ENCODE data around the gene LOXL4.
"Not testable (repeated sequence)": the region's sequence is repeated elsewhere in the genome, so short reads cannot be mapped to it uniquely, and the experiment has no call there.

Gene LOXL4

DNA sequence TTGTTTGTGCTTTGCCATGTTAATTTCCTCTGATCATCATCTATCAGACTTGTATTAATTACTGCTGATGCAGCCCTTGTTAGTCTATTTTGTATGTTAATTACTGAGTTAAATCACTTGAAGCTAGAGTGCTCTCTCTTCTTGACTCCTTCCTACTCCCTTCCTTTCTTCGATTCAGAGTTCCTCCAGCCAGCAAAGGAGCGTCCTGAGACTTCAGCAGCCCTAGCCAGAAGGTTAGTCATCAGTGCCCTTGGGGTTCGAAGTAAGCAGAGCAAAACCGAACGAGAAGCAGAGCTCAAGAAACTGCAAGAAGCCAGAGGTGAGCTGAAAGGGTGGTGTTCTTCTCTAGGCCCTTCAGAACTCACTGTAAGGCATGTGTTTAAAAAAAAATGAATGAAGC lies 32.1 kb downstream of the LOXL4 start:
- Histone ChIP-seq H3K9me3 (no peaks in the 10 kb centered on the region), H3K27me3 (ENCODE audit: low read depth) (no peaks in the 10 kb centered on the region), H3K4me3 (no peak overlapping the region), H3K36me3 (replicated peaks) (peaks cover 17% of the 10 kb centered on the region), H3K4me1 (no peaks in the 10 kb centered on the region)
- in situ Hi-C loops (cut with MboI; ENCODE audit: low sequenced_read_pairs) = no loop called here
- no peak for DNase-seq (ENCODE audit: low spot score in 2 of 2)

DNA sequence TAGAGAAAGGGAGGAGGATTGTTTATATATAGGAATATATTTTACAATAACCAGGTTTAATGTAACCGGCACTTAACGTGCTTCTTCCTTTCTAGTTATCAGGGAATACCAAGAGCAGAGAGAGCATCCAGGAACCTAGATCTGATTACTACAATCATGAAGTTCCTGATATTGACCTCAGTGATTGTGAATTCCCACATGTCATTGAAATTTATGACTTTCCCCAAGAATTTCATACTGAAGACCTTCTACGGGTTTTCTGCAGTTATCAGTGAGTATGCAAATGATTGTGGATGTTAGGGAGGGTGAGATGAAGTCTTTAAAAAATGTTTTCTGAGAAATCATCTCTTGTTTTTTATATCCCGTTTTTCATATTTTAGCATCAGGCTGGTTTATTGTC lies 36.6 kb downstream of the LOXL4 start:
- Histone ChIP-seq H3K9me3 (no peaks in the 10 kb centered on the region), H3K27me3 (ENCODE audit: low read depth) (no peaks in the 10 kb centered on the region), H3K36me3 (replicated peaks) (peaks cover 4% of the 10 kb centered on the region), H3K4me1 (no peaks in the 10 kb centered on the region), H3K4me3 (no peak overlapping the region)
- in situ Hi-C loops (cut with MboI; ENCODE audit: low sequenced_read_pairs) = no loop called here
- no peak for DNase-seq (ENCODE audit: low spot score in 2 of 2)

DNA sequence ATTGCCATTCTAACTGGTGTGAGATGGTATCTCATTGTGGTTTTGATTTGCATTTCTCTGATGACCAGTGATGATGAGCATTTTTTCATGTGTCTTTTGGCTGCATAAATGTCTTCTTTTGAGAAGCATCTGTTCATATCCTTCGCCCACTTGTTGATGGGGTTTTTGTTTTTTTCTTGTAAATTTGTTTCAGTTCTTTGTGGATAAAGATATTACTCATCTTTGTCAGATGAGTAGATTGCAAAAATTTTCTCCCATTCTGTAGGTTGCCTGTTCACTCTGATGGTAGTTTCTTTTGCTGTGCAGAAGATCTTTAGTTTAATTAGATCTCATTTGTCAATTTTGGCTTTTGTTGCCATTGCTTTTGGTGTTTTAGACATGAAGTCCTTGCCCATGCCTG lies 39.7 kb downstream of the LOXL4 start:
- H3K27me3 ChIP-seq (ENCODE audit: low read depth); in situ Hi-C loops (cut with MboI; ENCODE audit: low sequenced_read_pairs); H3K9me3 ChIP-seq; H3K4me3 ChIP-seq; H3K4me1 ChIP-seq; DNase-seq (ENCODE audit: low spot score in 2 of 2); H3K36me3 ChIP-seq (replicated peaks): not testable (repeated sequence)

DNA sequence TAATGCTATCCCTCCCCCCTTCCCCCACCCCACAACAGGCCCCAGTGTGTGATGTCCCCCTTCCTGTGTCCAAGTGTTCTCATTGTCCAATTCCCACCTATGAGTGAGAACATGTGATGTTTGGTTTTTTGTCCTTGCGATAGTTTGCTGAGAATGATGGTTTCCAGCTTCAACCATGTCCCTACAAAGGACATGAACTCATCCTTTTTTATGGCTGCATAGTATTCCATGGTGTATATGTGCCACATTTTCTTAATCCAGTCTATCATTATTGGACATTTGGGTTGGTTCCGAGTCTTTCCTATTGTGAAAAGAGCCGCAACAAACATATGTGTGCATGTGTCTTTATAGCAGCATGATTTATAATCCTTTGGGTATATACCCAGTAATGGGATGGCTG lies 40.3 kb downstream of the LOXL4 start:
- H3K4me1 ChIP-seq; in situ Hi-C loops (cut with MboI; ENCODE audit: low sequenced_read_pairs); DNase-seq (ENCODE audit: low spot score in 2 of 2); H3K9me3 ChIP-seq; H3K27me3 ChIP-seq (ENCODE audit: low read depth); H3K4me3 ChIP-seq; H3K36me3 ChIP-seq (replicated peaks): not testable (repeated sequence)

DNA sequence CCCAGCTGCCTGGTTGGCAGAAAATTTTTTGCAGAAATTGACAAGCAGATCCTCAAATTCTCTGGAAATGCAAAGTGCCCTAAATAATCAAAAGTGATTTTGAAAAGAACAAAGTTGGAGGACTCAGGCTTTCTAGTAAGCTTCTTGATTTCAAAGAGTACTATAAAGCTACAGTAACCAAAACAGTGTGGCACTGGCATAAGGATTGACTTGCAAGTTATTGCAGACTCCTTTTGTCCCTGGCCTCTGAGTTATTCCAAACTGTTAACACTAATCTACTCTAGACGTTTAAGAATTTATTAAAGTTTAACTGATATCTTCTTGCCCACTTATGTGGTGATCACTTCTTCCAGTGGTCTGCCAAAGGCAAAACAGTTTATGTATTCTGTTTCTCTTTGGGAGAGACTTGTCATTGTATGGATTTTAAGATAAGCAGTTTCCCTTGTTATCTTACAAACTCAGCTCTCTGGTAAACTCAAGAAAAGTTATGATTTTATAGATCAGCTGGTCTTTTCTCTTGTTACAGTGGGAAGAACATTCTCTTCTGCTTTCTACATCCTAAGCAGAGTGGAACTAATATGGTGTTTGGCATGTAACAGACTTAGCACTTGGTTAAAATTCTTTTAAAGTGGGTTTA lies 41.4 kb downstream of the LOXL4 start:
- Histone ChIP-seq H3K9me3 (no peaks in the 10 kb centered on the region), H3K4me1 (no peaks in the 10 kb centered on the region), H3K27me3 (ENCODE audit: low read depth) (no peaks in the 10 kb centered on the region), H3K4me3 (no peak overlapping the region), H3K36me3 (replicated peaks) (no peaks in the 10 kb centered on the region)
- DNase-seq (ENCODE audit: low spot score in 2 of 2) = no peak
- in situ Hi-C loops (cut with MboI; ENCODE audit: low sequenced_read_pairs) = no loop called here

DNA sequence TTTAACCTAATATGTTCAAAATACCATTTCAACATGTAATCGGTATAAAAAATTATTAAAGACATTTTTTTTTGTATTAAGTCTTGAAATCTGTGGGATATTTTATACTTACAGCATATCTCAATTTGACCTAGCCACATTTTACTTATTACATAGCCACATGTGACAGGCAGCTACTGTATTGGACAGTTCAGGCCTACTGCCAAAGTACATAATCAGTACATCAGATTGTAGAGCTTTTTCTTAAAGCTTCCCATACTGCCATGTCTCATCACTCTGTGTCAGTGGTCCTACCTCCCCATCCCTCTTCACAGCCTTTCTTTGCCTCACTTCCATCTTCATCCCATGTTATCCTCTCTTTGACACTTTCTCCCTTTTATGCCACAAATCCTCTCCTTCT lies 43.0 kb downstream of the LOXL4 start:
- in situ Hi-C loops (cut with MboI; ENCODE audit: low sequenced_read_pairs) = no loop called here
- no peaks in the 10 kb centered on the region for H3K27me3 ChIP-seq (ENCODE audit: low read depth)
- no peak overlapping the region for H3K4me3 ChIP-seq
- DNase-seq (ENCODE audit: low spot score in 2 of 2) = no peak
- H3K9me3 ChIP-seq = no peaks in the 10 kb centered on the region
- no peaks in the 10 kb centered on the region for H3K36me3 ChIP-seq (replicated peaks)
- H3K4me1 ChIP-seq = no peaks in the 10 kb centered on the region

DNA sequence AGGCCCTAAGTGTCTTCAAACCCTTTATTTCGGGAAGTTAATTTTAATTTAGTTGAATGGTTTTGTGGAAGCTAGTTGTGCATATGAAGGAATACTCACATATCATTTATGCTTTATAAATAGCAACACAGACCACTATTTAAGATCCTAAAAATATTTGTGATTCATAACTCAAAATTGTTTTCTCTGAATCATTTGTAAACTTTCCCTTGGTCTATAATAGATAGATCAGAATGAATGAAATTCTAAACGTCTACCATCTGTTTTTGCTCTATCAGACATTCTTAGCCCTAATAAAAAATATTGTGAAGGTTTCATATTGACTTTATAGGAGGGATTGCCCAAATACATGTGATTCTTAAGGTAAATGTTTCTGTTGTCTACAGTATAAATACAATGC lies 43.5 kb downstream of the LOXL4 start:
- Histone ChIP-seq H3K9me3 (no peaks in the 10 kb centered on the region), H3K27me3 (ENCODE audit: low read depth) (no peaks in the 10 kb centered on the region), H3K4me1 (no peaks in the 10 kb centered on the region), H3K36me3 (replicated peaks) (no peaks in the 10 kb centered on the region), H3K4me3 (no peak overlapping the region)
- in situ Hi-C loops (cut with MboI; ENCODE audit: low sequenced_read_pairs) = no loop called here
- DNase-seq (ENCODE audit: low spot score in 2 of 2) = no peak

DNA sequence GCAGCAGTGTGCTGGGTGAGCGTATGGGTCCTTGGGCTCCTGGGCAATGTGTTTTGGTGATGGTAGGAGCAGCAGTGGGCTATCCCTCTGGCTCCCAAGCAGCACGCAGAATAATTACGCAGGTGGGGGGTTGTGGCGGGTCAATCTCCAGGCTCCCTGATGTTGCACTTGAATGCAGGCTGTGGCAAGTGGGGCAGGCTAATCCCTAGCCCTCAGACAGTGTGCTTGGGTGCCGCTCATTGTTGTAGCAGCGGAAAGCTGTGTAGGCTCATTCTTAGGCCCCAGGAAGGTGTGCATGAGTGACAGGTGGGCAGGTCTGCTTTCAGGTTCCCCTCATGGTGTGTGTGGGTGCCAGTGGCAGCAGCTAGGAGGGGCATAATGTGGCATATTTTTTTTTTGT lies 44.1 kb downstream of the LOXL4 start:
- no peaks in the 10 kb centered on the region for H3K9me3 ChIP-seq
- H3K4me3 ChIP-seq = no peak overlapping the region
- DNase-seq (ENCODE audit: low spot score in 2 of 2) = no peak
- in situ Hi-C loops (cut with MboI; ENCODE audit: low sequenced_read_pairs) = no loop called here
- no peaks in the 10 kb centered on the region for H3K4me1 ChIP-seq
- H3K36me3 ChIP-seq (replicated peaks) = no peaks in the 10 kb centered on the region
- H3K27me3 ChIP-seq (ENCODE audit: low read depth) = no peaks in the 10 kb centered on the region

DNA sequence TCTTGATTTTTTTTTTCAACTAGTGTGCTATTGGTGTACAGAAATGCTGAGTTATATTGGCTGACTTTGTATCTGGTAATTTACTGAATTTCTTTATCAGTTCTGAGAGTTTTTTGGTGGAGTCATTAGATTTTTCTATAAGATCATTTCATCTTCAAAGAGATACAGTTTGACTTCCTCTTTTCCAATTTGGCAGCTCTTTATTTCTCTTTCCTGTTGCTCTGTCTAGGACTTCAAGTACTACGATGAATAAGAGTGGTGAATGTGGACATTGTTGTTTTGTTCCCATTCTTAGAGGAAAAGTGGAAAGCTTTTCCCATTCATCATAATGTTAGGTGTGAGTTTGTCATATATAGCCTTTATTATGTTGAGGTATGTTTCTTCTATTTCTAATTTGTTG lies 50.2 kb downstream of the LOXL4 start:
- no peaks in the 10 kb centered on the region for H3K36me3 ChIP-seq (replicated peaks)
- in situ Hi-C loops (cut with MboI; ENCODE audit: low sequenced_read_pairs) = no loop called here
- no peak for DNase-seq (ENCODE audit: low spot score in 2 of 2)

DNA sequence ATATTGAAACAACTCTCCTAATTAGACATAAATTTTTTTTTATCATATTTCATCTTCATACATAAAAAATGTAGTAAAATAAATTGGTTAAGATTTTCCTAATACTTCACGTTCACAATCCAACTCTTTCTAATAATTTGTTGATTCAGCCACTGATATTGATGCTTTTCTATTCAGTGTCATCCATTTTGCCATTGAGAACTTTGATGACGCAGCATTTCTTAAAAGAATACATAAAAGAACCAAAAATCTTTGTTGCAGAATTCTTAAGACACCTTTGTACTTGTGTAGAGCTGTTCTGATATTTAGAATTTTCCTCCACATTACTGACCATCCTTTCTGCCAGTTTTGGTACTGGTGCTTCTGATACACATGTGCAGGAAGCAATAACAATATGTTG lies 52.6 kb downstream of the LOXL4 start:
- in situ Hi-C loops (cut with MboI; ENCODE audit: low sequenced_read_pairs) = no loop called here
- DNase-seq (ENCODE audit: low spot score in 2 of 2) = no peak
- Histone ChIP-seq H3K27me3 (ENCODE audit: low read depth) (no peaks in the 10 kb centered on the region), H3K4me3 (no peak overlapping the region), H3K4me1 (no peaks in the 10 kb centered on the region; the same call in 1 of the 2 replicates), H3K36me3 (replicated peaks) (no peaks in the 10 kb centered on the region), H3K9me3 (no peaks in the 10 kb centered on the region)

More for the DNA sequence above, 50.2 kb downstream of the LOXL4 start:
- no peaks in the 10 kb centered on the region for H3K9me3 ChIP-seq
- no peaks in the 10 kb centered on the region; the same call in 1 of the 2 replicates for H3K4me1 ChIP-seq
- H3K4me3 ChIP-seq = no peak overlapping the region
- no peaks in the 10 kb centered on the region for H3K27me3 ChIP-seq (ENCODE audit: low read depth)

DNA sequence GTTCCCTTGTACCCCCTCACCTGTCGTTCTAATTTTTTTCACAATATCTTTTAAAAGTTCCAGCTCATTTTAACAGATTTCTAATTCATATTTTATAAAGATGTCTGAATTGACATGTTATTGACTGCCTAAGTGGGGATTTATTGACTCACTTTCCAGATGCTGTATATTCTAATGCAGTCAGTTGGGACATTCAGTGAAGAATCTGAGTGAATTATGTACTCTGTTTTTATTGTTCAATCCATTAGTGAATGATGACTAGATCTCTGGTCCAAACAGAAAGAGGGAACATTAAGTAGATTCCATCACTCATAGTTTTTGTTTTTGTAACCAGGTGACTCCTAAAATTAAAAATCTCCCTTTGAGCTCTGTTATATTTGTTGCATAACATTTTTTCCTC lies 54.3 kb downstream of the LOXL4 start:
- Histone ChIP-seq H3K4me1 (no peaks in the 10 kb centered on the region; the same call in 1 of the 2 replicates), H3K36me3 (replicated peaks) (no peaks in the 10 kb centered on the region), H3K27me3 (ENCODE audit: low read depth) (no peaks in the 10 kb centered on the region), H3K9me3 (no peaks in the 10 kb centered on the region), H3K4me3 (no peak overlapping the region)
- DNase-seq (ENCODE audit: low spot score in 2 of 2) = no peak
- in situ Hi-C loops (cut with MboI; ENCODE audit: low sequenced_read_pairs) = no loop called here

DNA sequence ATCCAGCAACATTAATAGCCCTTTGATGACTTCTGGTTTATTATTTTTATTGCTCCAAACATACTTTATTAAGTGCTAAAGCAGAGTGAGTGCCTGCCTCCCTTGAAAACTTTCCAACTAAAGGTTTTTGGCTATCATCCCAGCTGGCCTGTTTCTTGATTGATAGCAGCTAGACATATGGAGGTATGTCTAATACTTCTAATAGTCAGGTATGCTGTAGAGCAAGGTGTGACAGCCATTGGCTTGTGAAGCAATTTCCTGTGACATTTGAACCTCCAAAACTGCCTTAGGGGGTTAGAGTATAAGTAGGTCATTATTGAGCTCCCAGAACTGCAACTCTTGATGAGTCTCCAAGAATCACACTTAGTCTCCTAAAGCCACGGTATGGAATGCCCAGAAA lies 55.8 kb downstream of the LOXL4 start:
- no peaks in the 10 kb centered on the region; the same call in 1 of the 2 replicates for H3K4me1 ChIP-seq
- H3K27me3 ChIP-seq (ENCODE audit: low read depth) = no peaks in the 10 kb centered on the region
- DNase-seq (ENCODE audit: low spot score in 2 of 2) = no peak
- no peaks in the 10 kb centered on the region for H3K9me3 ChIP-seq
- no peaks in the 10 kb centered on the region for H3K36me3 ChIP-seq (replicated peaks)
- in situ Hi-C loops (cut with MboI; ENCODE audit: low sequenced_read_pairs) = no loop called here
- no peak overlapping the region for H3K4me3 ChIP-seq

DNA sequence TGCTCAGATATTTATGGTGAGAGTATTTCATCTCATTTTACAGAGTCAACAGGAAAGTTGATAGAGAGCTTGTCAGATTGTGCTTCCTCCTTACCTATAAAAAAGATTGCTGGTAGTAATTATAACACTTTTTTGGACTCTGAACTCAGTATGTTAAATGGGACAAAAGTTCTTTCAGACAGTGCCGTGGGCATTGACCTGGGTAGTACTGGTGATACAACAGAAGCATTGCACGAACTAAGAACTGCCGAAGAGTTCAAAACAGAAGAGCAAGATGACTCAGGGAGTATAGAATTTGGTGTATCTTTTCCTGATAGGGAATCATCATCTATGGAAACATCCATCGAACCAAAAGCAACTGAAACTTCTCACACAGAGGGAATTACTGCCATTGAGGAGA lies 58.6 kb downstream of the LOXL4 start:
- in situ Hi-C loops (cut with MboI; ENCODE audit: low sequenced_read_pairs) = no loop called here
- H3K4me3 ChIP-seq = no peak overlapping the region
- H3K36me3 ChIP-seq (replicated peaks) = no peaks in the 10 kb centered on the region
- H3K4me1 ChIP-seq = no peaks in the 10 kb centered on the region; the same call in 1 of the 2 replicates
- DNase-seq (ENCODE audit: low spot score in 2 of 2) = no peak
- no peaks in the 10 kb centered on the region for H3K9me3 ChIP-seq
- no peaks in the 10 kb centered on the region for H3K27me3 ChIP-seq (ENCODE audit: low read depth)

DNA sequence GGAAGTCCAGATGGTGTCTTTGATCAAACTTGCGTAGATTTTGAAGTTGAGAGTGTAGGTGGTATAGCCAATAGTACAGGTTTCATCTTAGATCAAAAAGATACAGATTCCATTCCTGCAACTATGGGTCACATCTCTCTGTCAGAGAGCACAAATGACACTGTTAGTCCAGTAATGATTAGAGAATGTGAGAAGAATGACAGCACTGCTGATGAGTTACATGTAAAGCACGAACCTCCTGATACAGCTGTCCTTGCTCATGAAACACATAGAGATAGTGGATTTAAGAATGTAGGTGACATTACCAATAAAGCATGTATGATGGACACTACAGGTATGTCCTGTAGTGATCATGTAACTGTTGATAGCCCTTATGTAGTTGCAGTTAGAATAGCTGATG lies 59.1 kb downstream of the LOXL4 start:
- Histone ChIP-seq H3K4me3 (no peak overlapping the region), H3K4me1 (no peaks in the 10 kb centered on the region), H3K36me3 (replicated peaks) (no peaks in the 10 kb centered on the region), H3K27me3 (ENCODE audit: low read depth) (no peaks in the 10 kb centered on the region), H3K9me3 (no peaks in the 10 kb centered on the region)
- in situ Hi-C loops (cut with MboI; ENCODE audit: low sequenced_read_pairs) = no loop called here
- DNase-seq (ENCODE audit: low spot score in 2 of 2) = no peak

DNA sequence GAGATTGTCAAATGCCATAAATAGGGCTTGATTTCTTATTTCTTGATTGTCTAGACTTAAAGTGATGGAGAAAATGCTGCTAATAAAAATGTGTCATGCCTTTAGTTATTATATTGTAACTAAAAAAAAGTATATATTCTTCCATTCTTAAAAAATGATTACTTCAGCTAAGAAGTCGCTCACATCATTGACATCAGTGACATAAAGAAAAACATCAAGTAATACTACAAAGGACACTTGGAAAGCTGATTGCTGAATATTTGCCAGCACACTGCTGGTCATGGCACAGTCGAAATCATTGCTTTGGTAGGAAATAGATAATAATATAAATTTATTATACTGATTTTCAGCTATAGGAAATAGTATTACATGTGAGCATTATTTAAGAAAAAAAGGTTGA lies 62.6 kb downstream of the LOXL4 start:
- in situ Hi-C loops (cut with MboI; ENCODE audit: low sequenced_read_pairs) = no loop called here
- no peaks in the 10 kb centered on the region for H3K27me3 ChIP-seq (ENCODE audit: low read depth)
- no peak for DNase-seq (ENCODE audit: low spot score in 2 of 2)
- no peaks in the 10 kb centered on the region for H3K36me3 ChIP-seq (replicated peaks)
- H3K4me1 ChIP-seq = peaks cover 7% of the 10 kb centered on the region
- H3K9me3 ChIP-seq = no peaks in the 10 kb centered on the region
- no peak overlapping the region for H3K4me3 ChIP-seq

All from HAP-1 (cell line).